Ureter (tissue), 1 donor: ENCODE measurements around the gene NR2F1. TPM values are rescaled to one million over a fixed set of nuclear protein-coding genes. Genes with fewer than 3 reads are reported as not detected.

Experiments used
- DNase-seq: peaks from one replicate; pipeline ENCODE4 v3.0.0-alpha.2; 2020; ENCODE audit warnings: low spot score
- total RNA-seq: library from RNA; stranded (reverse); gene quantifications from one replicate; pipeline ENCODE4 v1.2.4, GENCODE V29; 2023
- donor health status: DM: yes; HTN: yes; CAD: no.

NR2F1 gene
- total RNA-seq, 1 donor from 2014 or later, result 64.4 TPM

DNA sequence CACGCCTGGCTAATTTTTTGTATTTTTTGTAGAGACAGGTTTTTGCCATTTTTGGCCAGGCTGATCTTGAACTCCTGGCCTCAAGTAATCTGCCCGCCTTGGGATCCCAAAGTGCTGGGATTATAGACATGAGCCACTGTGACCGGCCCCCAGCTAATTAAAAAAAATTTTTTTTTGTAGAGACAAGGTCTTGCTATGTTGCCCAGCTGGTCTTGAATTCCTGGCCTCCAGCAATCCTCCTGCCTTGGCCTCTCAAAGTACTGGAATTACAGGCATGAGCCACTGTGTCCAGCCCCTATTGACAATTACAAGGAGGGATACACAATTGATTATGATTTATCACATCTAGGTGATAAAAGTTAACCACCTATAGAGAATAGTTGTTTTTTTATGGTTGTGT lies 59.5 kb downstream of the NR2F1 start:
- DNase-seq, result no peak

Other genes starting within 250 kb of the NR2F1 start
- 18.8 TPM for gene NR2F1-AS1, start 2.0 kb upstream of the NR2F1 start, total RNA-seq
- gene POU5F2, start 158.4 kb downstream of the NR2F1 start, total RNA-seq, result 4.9 TPM